GM12878 (cell line): ENCODE results near the gene IFT52. TPM values are rescaled to one million over a fixed set of nuclear protein-coding genes. Genes with fewer than 3 reads are reported as not detected.
"Not testable (repeated sequence)": the region's sequence is repeated elsewhere in the genome, so short reads cannot be mapped to it uniquely, and the experiment has no call there.

Source experiments
- ATAC-seq: fragments of 200-7000 bp; cut with Tn5 transposase; 3 replicates; pipeline ENCODE4 v1.9.1; 2020; ENCODE audit warnings: mild to moderate bottlenecking, moderate library complexity
- BruUV-seq: library from RNA; stranded (reverse); fragments of 400-500 nt; replicated peaks from 2 replicates; lab custom pipeline; 2021; lab: Mats Ljungman, UMichigan
- CTCF ChIA-PET: fragments of 300-600 bp; sonication (Branson Sonifier 250); formaldehyde crosslinking; extraction: SDS; loops from one replicate; lab custom pipeline; 2021; ENCODE audit warnings: inconsistent platforms; lab: Yijun Ruan, JAX
- POLR2A ChIA-PET: fragments of 350-600 bp; formaldehyde crosslinking; extraction: SDS; loops from one replicate; lab custom pipeline; 2021; ENCODE audit warnings: inconsistent platforms; lab: Charles Lee
- RAD21 ChIA-PET: fragments of 300-600 bp; sonication (Branson Sonifier 250); formaldehyde crosslinking; loops from one replicate; lab custom pipeline; 2023; ENCODE audit warnings: antibody characterized with exemption; ENCODE audit not compliant: unreplicated experiment; lab: Charles Lee
- SMC1A ChIA-PET: fragments of 300-600 bp; sonication (Branson Sonifier 250); formaldehyde crosslinking; loops from one replicate; lab custom pipeline; 2023; ENCODE audit not compliant: unreplicated experiment, uncharacterized antibody; lab: Charles Lee
- DNase-seq: peaks from one replicate; pipeline ENCODE4 v3.0.0-alpha.2; 2011; ENCODE audit warnings: low read depth, low spot score
- FAIRE-seq: peaks from 3 replicates; lab custom pipeline; 2011; peaks lifted over from hg19 to GRCh38; lab: Jason Lieb, UNC
- H2AFZ ChIP-seq: 2 replicates; pipeline ENCODE4 v1.6.0; 2011; ENCODE audit warnings: low read depth, low read length, control low read depth; ENCODE audit not compliant: control insufficient read depth
- H3K27ac ChIP-seq: 2 replicates; pipeline ENCODE4 v1.5.1; 2011; ENCODE audit warnings: control low read depth; ENCODE audit not compliant: control insufficient read depth, insufficient read depth
- H3K27me3 ChIP-seq, 2 experiments: replicated peaks in 1 of 2; 2 replicates each; pipeline versions ENCODE4 v1.6.0 to v1.6.1; 2011; ENCODE audit warnings: low read length in 1 of 2; ENCODE audit not compliant: control insufficient read depth in 2 of 2, insufficient read depth in 2 of 2
- H3K36me3 ChIP-seq, 2 experiments: 2 replicates each; pipeline ENCODE4 v1.5.1; 2011; ENCODE audit warnings: low read length in 1 of 2; ENCODE audit not compliant: control insufficient read depth in 2 of 2, insufficient read depth in 2 of 2
- H3K4me1 ChIP-seq: 2 replicates; pipeline ENCODE4 v1.6.1; 2011; ENCODE audit warnings: mild to moderate bottlenecking, low read length, moderate library complexity, mixed read lengths; ENCODE audit not compliant: control insufficient read depth, insufficient read depth
- H3K4me2 ChIP-seq: 2 replicates; pipeline ENCODE4 v1.6.0; 2011; ENCODE audit warnings: control low read depth; ENCODE audit not compliant: control insufficient read depth, insufficient read depth
- H3K4me3 ChIP-seq: fragments of 200-600 bp; sonication (generic); 2 replicates; pipeline ENCODE4 v1.5.1; 2016
- H3K79me2 ChIP-seq: 2 replicates; pipeline ENCODE4 v1.6.0; 2011; ENCODE audit warnings: low read length; ENCODE audit not compliant: control insufficient read depth, insufficient read depth
- H3K9ac ChIP-seq: 2 replicates; pipeline ENCODE4 v1.8.0; 2011; ENCODE audit warnings: low read length, control low read depth, mixed read lengths; ENCODE audit not compliant: control insufficient read depth, insufficient read depth
- H3K9me3 ChIP-seq: replicated peaks from 3 replicates; pipeline ENCODE4 v1.5.1; 2011; ENCODE audit warnings: mild to moderate bottlenecking, low read length; ENCODE audit not compliant: control insufficient read depth, insufficient read depth
- H4K20me1 ChIP-seq: 2 replicates; pipeline ENCODE4 v1.6.0; 2011; ENCODE audit not compliant: control insufficient read depth, insufficient read depth
- BCL3 ChIP-seq: IDR thresholded peaks from 2 replicates; pipeline ENCODE4 v1.6.1; 2011; ENCODE audit warnings: borderline replicate concordance, low read depth, mild to moderate bottlenecking, moderate library complexity, low read length; ENCODE audit not compliant: insufficient read depth, poor library complexity, severe bottlenecking
- MTA3 ChIP-seq: IDR thresholded peaks from 2 replicates; pipeline ENCODE4 v1.6.1; 2012; ENCODE audit warnings: low read length, inconsistent platforms, borderline replicate concordance
- WGBS: methylation state at CpG from one replicate; pipeline ENCODE4 v1.1.6; 2016; ENCODE audit warnings: low lambda C conversion rate; ENCODE audit not compliant: insufficient replicate concordance, insufficient coverage; ENCODE audit errors: missing lambda C conversion rate; 5-methylcytosine and 5-hydroxymethylcytosine counted together
- in situ Hi-C: fragments of 300-500 bp; cut with MboI; formaldehyde crosslinking; loops from 9 replicates; pipeline ENCODE4 v1.14.3; 2018; ENCODE audit warnings: mixed read lengths
- intact Hi-C: fragments of 100-400 bp; cut with micrococcal nuclease; formaldehyde crosslinking; loops from one replicate; pipeline ENCODE4 v1.14.2; 2022; ENCODE audit not compliant: unreplicated experiment
- polyA plus RNA-seq, 11 experiments: library from polyadenylated mRNA; depleted of rRNA in 4 of 11; unstranded in 6 of 11; stranded (reverse) in 5 of 11; fragments of >200 nt; fragmentation: Nextera tagmentation in 4 of 11; fragmentation: Illumina TruSeq in 1 of 11; extraction: Ambion mirVana in 4 of 11; extraction: Trizol in 1 of 11; gene quantifications; 1 replicate in 1 of 11; 2 replicates in 10 of 11; pipeline versions ENCODE4 v1.2.1 to v1.2.3, GENCODE V29; 2011 to 2016; ENCODE audit warnings: inconsistent platforms in 2 of 11, missing spikeins in 2 of 11, low read depth in 1 of 11
- total RNA-seq, 4 experiments: library from RNA; depleted of rRNA in 3 of 4; stranded (reverse); fragments of >200 nt in 3 of 4; fragmentation: Illumina TruSeq in 1 of 4; extraction: Trizol in 1 of 4; gene quantifications; 2 replicates each; pipeline versions ENCODE4 v1.2.1 to v1.2.3, GENCODE V29; 2013 to 2021

Gene IFT52
- total and polyA plus RNA-seq, 10 of the 15 experiments (the other 5 are each of a cell fraction or from before 2014, with no cell fraction given): 18.1 to 30.5 (median 26.0) TPM

DNA sequence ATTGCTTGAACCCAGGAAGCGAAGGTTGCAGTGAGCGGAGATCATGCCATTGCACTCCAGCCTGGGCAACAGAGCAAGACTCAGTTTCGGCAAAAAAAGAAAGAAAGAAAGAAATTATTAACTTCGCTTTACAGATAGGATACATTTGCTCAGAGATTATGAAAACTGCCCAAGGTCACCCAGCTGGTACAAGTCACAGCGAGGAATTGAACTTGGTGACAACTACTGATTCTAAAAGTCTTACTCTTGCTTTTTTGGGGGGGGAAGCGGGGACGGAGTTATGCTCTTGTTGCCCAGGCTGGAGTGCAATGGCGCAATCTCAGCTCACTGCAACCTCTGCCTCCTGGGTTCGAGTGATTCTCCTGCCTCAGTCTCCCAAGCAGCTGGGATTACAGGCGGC, 2.2 kb upstream of the IFT52 start:
- ATAC-seq, RAD21 ChIA-PET, intact Hi-C loops, H3K4me1 ChIP-seq, H3K4me2 ChIP-seq, in situ Hi-C loops, CTCF ChIA-PET, H3K9me3 ChIP-seq, H3K9ac ChIP-seq, H3K36me3 ChIP-seq, H2AFZ ChIP-seq, H4K20me1 ChIP-seq, FAIRE-seq, H3K79me2 ChIP-seq, POLR2A ChIA-PET, H3K4me3 ChIP-seq, BruUV-seq, H3K27me3 ChIP-seq, DNase-seq, H3K27ac ChIP-seq: not testable (repeated sequence)
- WGBS: 85% methylated on average over 10 of the region's 10 CpGs
- SMC1A ChIA-PET: interaction anchor here (1.0 kb wide), 1 partner anchor 504 kb away, joined by 3 read pairs; no protein-coding TSS in a partner anchor

DNA sequence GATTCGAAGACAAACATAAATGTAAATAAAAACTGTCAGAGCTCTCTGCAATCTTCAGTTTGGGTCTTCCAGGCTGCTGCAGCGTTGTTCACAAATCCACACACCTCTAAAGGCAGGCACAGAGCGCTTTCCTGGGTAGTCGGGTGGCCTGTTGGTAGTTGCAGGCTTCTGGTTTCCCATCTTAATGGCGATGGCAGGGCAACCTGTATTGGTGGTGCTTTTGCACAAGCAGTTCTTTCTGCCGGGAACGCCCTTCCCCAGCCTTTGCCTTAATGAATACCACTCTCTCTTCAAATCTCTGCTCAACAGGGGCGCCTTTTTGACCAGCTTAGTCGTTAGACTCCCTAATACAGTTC, 723 bp upstream of the IFT52 start:
- SMC1A ChIA-PET: interaction anchor here (1.1 to 1.3 kb wide), 2 partner anchors 52 to 490 kb away, joined by 3 to 5 read pairs; no protein-coding TSS in a partner anchor
- POLR2A ChIA-PET: interaction anchor here (0.8 to 1.3 kb wide), 2 partner anchors 132 to 1300 kb away, joined by 3 read pairs; no protein-coding TSS in a partner anchor
- ATAC-seq: peak; percentile 34
- RAD21 ChIA-PET: interaction anchor here (0.9 to 1.2 kb wide), 2 partner anchors 91 to 99 kb away, joined by 3 to 5 read pairs; no protein-coding TSS in a partner anchor
- DNase-seq: no peak
- Histone ChIP-seq H3K4me1 (peaks cover 5% of the 10 kb centered on the region; the same call in 1 of the 2 replicates), H3K79me2 (no peaks in the 10 kb centered on the region), H3K36me3 (no peaks in the 10 kb centered on the region), H3K4me3 (peak overlapping the region; percentile 84), H3K9me3 (no peaks in the 10 kb centered on the region), H3K27me3 (no peaks in the 10 kb centered on the region), H3K9ac (peak overlapping the region; percentile 85), H3K4me2 (peak overlapping the region; percentile 93), H4K20me1 (no peaks in the 10 kb centered on the region), H2AFZ (peak overlapping the region; percentile 99), H3K27ac (peak overlapping the region; percentile 92)
- CTCF ChIA-PET: interaction anchor here (1.2 kb wide), 1 partner anchor 141 kb away, joined by 3 read pairs; no protein-coding TSS in a partner anchor
- intact Hi-C loops (no loop called here), in situ Hi-C loops (no loop called here)
- FAIRE-seq: peak; percentile 27
- TF ChIP-seq MTA3 (no peak), BCL3 (no peak)
- TSS peak; percentile 95 for BruUV-seq
- 19% methylated on average over 9 of the region's 9 CpGs for WGBS

GRCh38 chr20:43601960-43602359, 11.2 kb downstream of the IFT52 start:
- intact Hi-C loops, FAIRE-seq, DNase-seq, SMC1A ChIA-PET, H3K27ac ChIP-seq, H3K27me3 ChIP-seq, H3K4me2 ChIP-seq, H4K20me1 ChIP-seq, H3K4me1 ChIP-seq, H3K9ac ChIP-seq, H3K79me2 ChIP-seq, in situ Hi-C loops, H3K9me3 ChIP-seq, H3K36me3 ChIP-seq, RAD21 ChIA-PET, ATAC-seq, BruUV-seq, H3K4me3 ChIP-seq, H2AFZ ChIP-seq, POLR2A ChIA-PET: not testable (repeated sequence)
- WGBS: 89% methylated on average over 8 of the region's 8 CpGs
- CTCF ChIA-PET: interaction anchor here (1.4 kb wide), 1 partner anchor 90 kb away, joined by 4 read pairs; no protein-coding TSS in a partner anchor
